H1 (cell line): Measurements from ENCODE around the gene RAB43. TPM values are rescaled to one million over a fixed set of nuclear protein-coding genes. Genes with fewer than 3 reads are reported as not detected.

Experiments
- CTCF ChIA-PET: fragments of 300-600 bp; sonication (Branson Sonifier 250); formaldehyde crosslinking; loops from one replicate; lab custom pipeline; 2021; ENCODE audit not compliant: partially characterized antibody; lab: Charles Lee
- POLR2A ChIA-PET: fragments of 300-600 bp; sonication (Branson Sonifier 250); formaldehyde crosslinking; loops from one replicate; lab custom pipeline; 2021; ENCODE audit warnings: inconsistent platforms; ENCODE audit not compliant: partially characterized antibody; lab: Charles Lee
- DNase-seq, 2 experiments: peaks; one replicate each; pipeline versions ENCODE4 v3.0.0 to v3.0.0-alpha.2; 2010 to 2022; ENCODE audit warnings: low spot score in 2 of 2, low read depth in 1 of 2, mixed read lengths in 1 of 2
- FAIRE-seq: peaks from 2 replicates; lab custom pipeline; 2011; peaks lifted over from hg19 to GRCh38; lab: Jason Lieb, UNC
- H2AFZ ChIP-seq: 2 replicates; pipeline ENCODE4 v1.8.1; 2012; ENCODE audit warnings: low read length, inconsistent platforms
- H2AK5ac ChIP-seq: 2 replicates; pipeline ENCODE4 v1.6.1; 2013; ENCODE audit warnings: low read depth, low read length
- H2BK120ac ChIP-seq: replicated peaks from 2 replicates; pipeline ENCODE3; 2013; ENCODE audit warnings: low read depth, low read length, inconsistent platforms
- H2BK12ac ChIP-seq: 2 replicates; pipeline ENCODE4 v1.6.1; 2013; ENCODE audit warnings: low read depth, low read length
- H2BK15ac ChIP-seq: 2 replicates; pipeline ENCODE4 v1.6.1; 2013; ENCODE audit warnings: low read length
- H2BK20ac ChIP-seq: 2 replicates; pipeline ENCODE4 v1.6.1; 2013; ENCODE audit warnings: low read length
- H2BK5ac ChIP-seq: 2 replicates; pipeline ENCODE4 v1.6.1; 2013; ENCODE audit warnings: low read depth, low read length
- H3K14ac ChIP-seq: 2 replicates; pipeline ENCODE4 v1.6.1; 2013; ENCODE audit warnings: inconsistent platforms; ENCODE audit not compliant: insufficient read length
- H3K18ac ChIP-seq: 2 replicates; pipeline ENCODE4 v1.6.1; 2013; ENCODE audit warnings: low read length; ENCODE audit errors: extremely low read depth
- H3K23ac ChIP-seq: 2 replicates; pipeline ENCODE4 v1.6.1; 2013; ENCODE audit warnings: inconsistent platforms; ENCODE audit not compliant: insufficient read length
- H3K23me2 ChIP-seq: 2 replicates; pipeline ENCODE4 v1.6.1; 2013; ENCODE audit warnings: low read depth, low read length
- H3K27ac ChIP-seq: 2 replicates; pipeline ENCODE4 v1.6.1; 2011; ENCODE audit warnings: low read depth, low read length, inconsistent platforms
- H3K27me3 ChIP-seq, 4 experiments: replicated peaks in 1 of 4; 1 replicate in 1 of 4; 2 replicates in 3 of 4; pipeline versions ENCODE4 v1.6.1 to v1.8.1; 2011 to 2013; ENCODE audit warnings: low read length in 3 of 4, mild to moderate bottlenecking in 3 of 4, inconsistent platforms in 2 of 4, mixed read lengths in 2 of 4, moderate library complexity in 1 of 4; ENCODE audit not compliant: control insufficient read depth in 3 of 4, insufficient read depth in 3 of 4; ENCODE audit errors: extremely low read depth in 1 of 4
- H3K36me3 ChIP-seq, 4 experiments: 2 replicates each; pipeline versions ENCODE4 v1.6.1 to v1.8.1; 2011 to 2013; ENCODE audit warnings: mild to moderate bottlenecking in 4 of 4, low read length in 3 of 4, moderate library complexity in 2 of 4, control low read depth in 1 of 4, inconsistent platforms in 1 of 4; ENCODE audit not compliant: insufficient read depth in 4 of 4, control insufficient read depth in 2 of 4
- H3K4ac ChIP-seq: replicated peaks from 2 replicates; pipeline ENCODE3; 2013; ENCODE audit warnings: low read length, low read depth, mixed read lengths, inconsistent platforms; ENCODE audit not compliant: insufficient read length
- H3K4me1 ChIP-seq, 4 experiments: replicated peaks in 1 of 4; 1 replicate in 1 of 4; 2 replicates in 3 of 4; pipeline versions ENCODE4 v1.6.1 to v1.8.1; 2011 to 2013; ENCODE audit warnings: low read length in 3 of 4, inconsistent platforms in 2 of 4, mixed read lengths in 1 of 4; ENCODE audit not compliant: insufficient read depth in 4 of 4, control insufficient read depth in 3 of 4
- H3K4me2 ChIP-seq, 2 experiments: 2 replicates each; pipeline versions ENCODE4 v1.6.1 to v1.8.1; 2011 to 2013; ENCODE audit warnings: low read depth in 2 of 2, low read length in 2 of 2, control low read depth in 1 of 2, inconsistent platforms in 1 of 2, mild to moderate bottlenecking in 1 of 2; ENCODE audit not compliant: insufficient read depth in 1 of 2
- H3K4me3 ChIP-seq, 4 experiments: fragments of 200-600, 300-600 bp in 1 of 4; sonication (generic), shearing (Covaris generic), sonication (Bioruptor Twin) in 1 of 4; 2 replicates each; pipeline versions ENCODE4 v1.5.1 to v1.8.1; 2011 to 2016; ENCODE audit warnings: low read length in 4 of 4, low read depth in 3 of 4, control low read depth in 2 of 4, inconsistent platforms in 2 of 4, mild to moderate bottlenecking in 2 of 4, mixed read lengths in 1 of 4, moderate library complexity in 1 of 4; ENCODE audit not compliant: insufficient read depth in 2 of 4; ENCODE audit errors: extremely low read depth in 1 of 4
- H3K56ac ChIP-seq: replicated peaks from 2 replicates; pipeline ENCODE3; 2013; ENCODE audit warnings: low read depth, mild to moderate bottlenecking, mixed read lengths, low read length, inconsistent platforms; ENCODE audit not compliant: insufficient read length
- H3K79me1 ChIP-seq: 2 replicates; pipeline ENCODE4 v1.6.1; 2013; ENCODE audit warnings: low read depth, low read length, control low read depth
- H3K79me2 ChIP-seq, 2 experiments: 2 replicates each; pipeline versions ENCODE4 v1.6.1 to v1.8.1; 2012 to 2013; ENCODE audit warnings: low read length in 2 of 2, mild to moderate bottlenecking in 2 of 2, inconsistent platforms in 1 of 2; ENCODE audit not compliant: insufficient read depth in 2 of 2, control insufficient read depth in 1 of 2
- H3K9ac ChIP-seq, 4 experiments: replicated peaks in 1 of 4; 1 replicate in 1 of 4; 2 replicates in 3 of 4; pipeline versions ENCODE4 v1.6.1 to v1.8.1; 2011 to 2013; ENCODE audit warnings: low read depth in 3 of 4, low read length in 3 of 4, control low read depth in 2 of 4, mild to moderate bottlenecking in 2 of 4, moderate library complexity in 2 of 4, inconsistent platforms in 1 of 4; ENCODE audit errors: extremely low read depth in 1 of 4
- H3K9me3 ChIP-seq, 2 experiments: 2 replicates each; pipeline versions ENCODE4 v1.6.1 to v1.8.1; 2012 to 2013; ENCODE audit warnings: mild to moderate bottlenecking in 2 of 2, moderate library complexity in 2 of 2, control low read depth in 1 of 2, inconsistent platforms in 1 of 2, low read depth in 1 of 2, low read length in 1 of 2, mixed read lengths in 1 of 2; ENCODE audit not compliant: insufficient read depth in 2 of 2
- H4K20me1 ChIP-seq, 2 experiments: replicated peaks in 1 of 2; 2 replicates each; pipeline versions ENCODE3 to v1.8.1; 2011 to 2013; ENCODE audit warnings: inconsistent platforms in 2 of 2, low read length in 2 of 2, mild to moderate bottlenecking in 1 of 2; ENCODE audit not compliant: insufficient read depth in 2 of 2, control insufficient read depth in 1 of 2
- H4K5ac ChIP-seq: 2 replicates; pipeline ENCODE4 v1.6.1; 2013; ENCODE audit warnings: low read length, low read depth, mixed read lengths, inconsistent platforms; ENCODE audit not compliant: insufficient read length
- H4K8ac ChIP-seq: 2 replicates; pipeline ENCODE4 v1.8.0; 2013; ENCODE audit warnings: mild to moderate bottlenecking, moderate library complexity, low read length, inconsistent platforms; ENCODE audit not compliant: insufficient read depth; ENCODE audit errors: extremely low read depth
- H4K91ac ChIP-seq: replicated peaks from 2 replicates; pipeline ENCODE3; 2013; ENCODE audit warnings: low read length, mixed read lengths, inconsistent platforms; ENCODE audit not compliant: insufficient read length
- BRCA1 ChIP-seq: IDR thresholded peaks from 2 replicates; pipeline ENCODE4 v1.6.1; 2012; ENCODE audit warnings: low read depth, low read length, improper control_type of control experiment
- CBX5 ChIP-seq: fragments of 300-800, 300-1000 bp; sonication (generic); IDR thresholded peaks from 2 replicates; pipeline ENCODE4 v1.7.1; 2016; ENCODE audit warnings: antibody characterized with exemption, low read length, low read depth
- E2F6 ChIP-seq: IDR thresholded peaks from 2 replicates; pipeline ENCODE4 v1.6.1; 2012; ENCODE audit warnings: inconsistent platforms
- EP300 ChIP-seq, 2 experiments: IDR thresholded peaks; 1 replicate in 1 of 2; 2 replicates in 1 of 2; pipeline ENCODE4 v1.6.1; 2011 to 2012; ENCODE audit warnings: low read depth in 2 of 2, low read length in 2 of 2, mild to moderate bottlenecking in 2 of 2, borderline replicate concordance in 1 of 2, inconsistent platforms in 1 of 2, moderate library complexity in 1 of 2
- HDAC6 ChIP-seq: IDR thresholded peaks from one replicate; pipeline ENCODE4 v1.7.1; 2012; ENCODE audit warnings: low read depth, mild to moderate bottlenecking, inconsistent platforms, low read length, moderate library complexity
- KDM1A ChIP-seq: fragments of 200-600, 300-600 bp; sonication (generic); IDR thresholded peaks from 2 replicates; pipeline ENCODE4 v1.7.1; 2016; ENCODE audit warnings: mild to moderate bottlenecking, low read length, borderline replicate concordance
- POLR2AphosphoS5 ChIP-seq: IDR thresholded peaks from 2 replicates; pipeline ENCODE4 v1.6.1; 2011; ENCODE audit warnings: low read depth, low read length
- RAD21 ChIP-seq, 2 experiments: IDR thresholded peaks in 1 of 2; conservative IDR thresholded peaks in 1 of 2; 2 replicates each; pipeline ENCODE4 v1.6.1; 2011; ENCODE audit warnings: low read depth in 2 of 2, low read length in 2 of 2, improper control_type of control experiment in 1 of 2, inconsistent platforms in 1 of 2, mild to moderate bottlenecking in 1 of 2, moderate library complexity in 1 of 2
- SAP30 ChIP-seq: fragments of 300-600 bp; sonication (generic); IDR thresholded peaks from 2 replicates; pipeline ENCODE4 v1.7.1; 2012; ENCODE audit warnings: low read length, moderate library complexity, mild to moderate bottlenecking, inconsistent platforms; ENCODE audit not compliant: insufficient read depth, insufficient replicate concordance
- SIRT6 ChIP-seq: IDR thresholded peaks from one replicate; pipeline ENCODE4 v1.7.1; 2012; ENCODE audit warnings: low read length, inconsistent platforms
- SUZ12 ChIP-seq: fragments of 200-600 bp; sonication (generic); IDR thresholded peaks from 2 replicates; pipeline ENCODE4 v1.6.1; 2012; ENCODE audit warnings: mild to moderate bottlenecking, inconsistent platforms, low read length, moderate library complexity, mixed read lengths
- TEAD4 ChIP-seq: IDR thresholded peaks from 2 replicates; pipeline ENCODE4 v1.6.1; 2012; ENCODE audit warnings: low read depth, low read length, inconsistent platforms, mixed read lengths
- WGBS, 2 experiments: shearing (Covaris generic) in 1 of 2; methylation state at CpG; one replicate each; pipeline versions ENCODE4 v1.1.6 to v1.1.7; 2013 to 2015; ENCODE audit warnings: low lambda C conversion rate in 2 of 2, mixed read lengths in 2 of 2, inconsistent platforms in 1 of 2, low coverage in 1 of 2, missing lambda C conversion rate in 1 of 2; ENCODE audit not compliant: insufficient replicate concordance in 2 of 2, insufficient coverage in 1 of 2, insufficient read length in 1 of 2; ENCODE audit errors: extremely low coverage in 1 of 2, missing lambda C conversion rate in 1 of 2; 5-methylcytosine and 5-hydroxymethylcytosine counted together
- polyA plus RNA-seq, 7 experiments: library from polyadenylated mRNA; depleted of rRNA in 3 of 7; stranded (reverse) in 5 of 7; unstranded in 2 of 7; fragments of >200 nt in 5 of 7; fragments of 200-250 nt in 2 of 7; gene quantifications; 1 replicate in 5 of 7; 2 replicates in 1 of 7; 4 replicates in 1 of 7; pipeline versions ENCODE4 v1.2.1 to v1.2.3, GENCODE V29; 2011 to 2013; ENCODE audit warnings: missing spikeins in 2 of 7, mixed read lengths in 2 of 7
- total RNA-seq: library from RNA; stranded (reverse); fragmentation: NEBNext Ultra II Directional; extraction: Animal tissue kit (Norgen Biotek cat#: 25700); gene quantifications from 2 replicates; pipeline ENCODE4 v1.2.1, GENCODE V29; 2021

The RAB43 gene
- total and polyA plus RNA-seq, 2 of the 8 experiments (the other 6 are each of a cell fraction or from before 2014, with no cell fraction given): 13.1 to 19.4 TPM

GRCh38 chr3:129116482-129116946, 5.1 kb downstream of the RAB43 start:
- Histone ChIP-seq H4K91ac (no peak overlapping the region), H3K4me2 (peak overlapping the region; percentile 45 to 58), H4K20me1 (no peaks in the 10 kb centered on the region), H3K79me1 (peaks cover 8% of the 10 kb centered on the region), H3K4ac (no peak overlapping the region), H2BK20ac (no peak overlapping the region; the same call in 1 of the 2 replicates), H3K36me3 (peaks cover 0 to 3% (median 3%) of the 10 kb centered on the region in 4 experiments; a peak in 1 of 8 replicates), H3K27ac (no peak overlapping the region; the same call in 1 of the 2 replicates), H2BK12ac (no peak overlapping the region; the same call in 1 of the 2 replicates), H3K9ac (peak overlapping the region in 2 of 4 experiments; percentile 34 to 46; a peak in 3 of 7 replicates), H2AK5ac (no peak overlapping the region), H3K9me3 (no peaks in the 10 kb centered on the region), H3K4me1 (peaks cover 13 to 26% (median 23%) of the 10 kb centered on the region in 4 experiments), H3K56ac (no peak overlapping the region), H3K18ac (no peak overlapping the region), H2BK120ac (no peak overlapping the region), H3K23ac (no peak overlapping the region), H3K27me3 (no peaks in the 10 kb centered on the region), H4K8ac (no peak overlapping the region), H2AFZ (no peak overlapping the region), H2BK15ac (no peak overlapping the region), H3K14ac (no peak overlapping the region), H2BK5ac (peak overlapping the region; percentile 28; the same call in 1 of the 2 replicates), H3K4me3 (peak overlapping the region in 1 of 4 experiments; percentile 35; a peak in 1 of 8 replicates), H4K5ac (no peak overlapping the region), H3K79me2 (peaks cover 9 to 55% of the 10 kb centered on the region in 2 experiments), H3K23me2 (peaks cover 9% of the 10 kb centered on the region)
- ChIA-PET POLR2A (interaction anchor here (0.5 to 1.1 kb wide), 3 partner anchors 9 to 73 kb away, joined by 3 to 5 read pairs (median 4); no protein-coding TSS in a partner anchor), CTCF (interaction anchor here (0.5 to 1.3 kb wide), 5 partner anchors 10 to 163 kb away, joined by 3 to 5 read pairs (median 3); no protein-coding TSS in a partner anchor)
- WGBS, 2 experiments: 54% methylated on average over 5 of the region's 5 CpGs; no CpG with 5 or more reads in 1 of the 2 experiments
- no peak for DNase-seq
- FAIRE-seq: no peak
- no peak for TF ChIP-seq SIRT6
- TF ChIP-seq KDM1A: no peak
- TF ChIP-seq POLR2AphosphoS5: no peak
- no peak for TF ChIP-seq SAP30
- TF ChIP-seq RAD21 (IDR thresholded peaks at IDR 0.05 in 1 of 2, conservative IDR thresholded peaks at IDR 0.05 in 1 of 2; ENCODE audit: low read depth in 2 of 2, low read length in 2 of 2): no peak
- no peak for TF ChIP-seq TEAD4
- TF ChIP-seq SUZ12: no peak
- no peak for TF ChIP-seq BRCA1
- TF ChIP-seq EP300 (IDR thresholded peaks at IDR 0.05; ENCODE audit: borderline replicate concordance in 1 of 2, low read depth in 2 of 2, low read length in 2 of 2): no peak
- no peak for TF ChIP-seq E2F6
- TF ChIP-seq CBX5: no peak
- no peak for TF ChIP-seq HDAC6
